GM12873 (cell line): Measurements from ENCODE around the gene DNER.

Source experiments
- TF ChIP-seq, protein P1 (sequence below): IDR thresholded peaks from 2 replicates; pipeline ENCODE4 v1.5.1; 2012; ENCODE audit warnings: low read depth, mild to moderate bottlenecking, moderate library complexity, low read length, control low read depth; ENCODE audit not compliant: insufficient read depth; ENCODE audit errors: missing control alignments

Gene DNER

DNA sequence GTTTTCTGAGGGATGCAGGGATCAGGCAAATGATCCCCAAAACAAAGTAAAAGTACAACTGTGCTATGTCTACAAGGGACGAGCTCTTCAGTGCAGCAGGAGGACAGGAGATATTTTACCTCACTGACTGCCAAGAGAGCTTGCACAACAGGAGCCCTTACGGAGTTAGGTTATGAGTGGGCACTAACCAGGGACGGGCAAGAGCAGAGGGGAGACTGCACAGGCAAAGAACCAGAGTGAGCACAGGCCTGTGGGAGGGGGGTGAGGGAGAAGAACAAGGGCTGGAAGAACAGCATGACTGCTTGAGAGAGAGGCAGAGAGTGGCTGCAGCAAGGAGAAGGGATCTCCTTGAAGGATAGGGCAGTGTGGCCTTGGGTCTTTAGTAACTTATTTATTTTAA is 342.1 kb downstream of the DNER start:
- TF ChIP-seq, protein P1, sequence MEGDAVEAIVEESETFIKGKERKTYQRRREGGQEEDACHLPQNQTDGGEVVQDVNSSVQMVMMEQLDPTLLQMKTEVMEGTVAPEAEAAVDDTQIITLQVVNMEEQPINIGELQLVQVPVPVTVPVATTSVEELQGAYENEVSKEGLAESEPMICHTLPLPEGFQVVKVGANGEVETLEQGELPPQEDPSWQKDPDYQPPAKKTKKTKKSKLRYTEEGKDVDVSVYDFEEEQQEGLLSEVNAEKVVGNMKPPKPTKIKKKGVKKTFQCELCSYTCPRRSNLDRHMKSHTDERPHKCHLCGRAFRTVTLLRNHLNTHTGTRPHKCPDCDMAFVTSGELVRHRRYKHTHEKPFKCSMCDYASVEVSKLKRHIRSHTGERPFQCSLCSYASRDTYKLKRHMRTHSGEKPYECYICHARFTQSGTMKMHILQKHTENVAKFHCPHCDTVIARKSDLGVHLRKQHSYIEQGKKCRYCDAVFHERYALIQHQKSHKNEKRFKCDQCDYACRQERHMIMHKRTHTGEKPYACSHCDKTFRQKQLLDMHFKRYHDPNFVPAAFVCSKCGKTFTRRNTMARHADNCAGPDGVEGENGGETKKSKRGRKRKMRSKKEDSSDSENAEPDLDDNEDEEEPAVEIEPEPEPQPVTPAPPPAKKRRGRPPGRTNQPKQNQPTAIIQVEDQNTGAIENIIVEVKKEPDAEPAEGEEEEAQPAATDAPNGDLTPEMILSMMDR, result no peak

DNA sequence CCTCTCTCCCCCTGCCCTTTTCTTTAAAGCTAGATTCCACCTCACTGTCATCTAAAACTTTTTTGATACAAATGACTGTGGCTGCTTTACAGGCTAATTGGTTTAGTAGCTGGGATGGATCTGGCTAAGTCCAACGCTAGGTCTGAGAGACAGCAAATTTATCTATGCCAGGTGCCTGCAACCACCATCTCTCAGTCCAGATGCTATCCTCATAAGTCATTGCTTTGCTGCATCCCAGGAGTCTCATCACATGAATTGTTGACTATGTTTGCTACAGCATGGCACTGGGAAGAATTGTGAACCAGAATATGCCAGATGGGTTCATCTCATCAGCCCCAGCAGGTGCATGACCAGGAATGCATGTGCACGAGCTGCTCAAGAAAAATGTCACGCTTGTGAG is 343.3 kb downstream of the DNER start:
- TF ChIP-seq, protein P1, result no peak

DNA sequence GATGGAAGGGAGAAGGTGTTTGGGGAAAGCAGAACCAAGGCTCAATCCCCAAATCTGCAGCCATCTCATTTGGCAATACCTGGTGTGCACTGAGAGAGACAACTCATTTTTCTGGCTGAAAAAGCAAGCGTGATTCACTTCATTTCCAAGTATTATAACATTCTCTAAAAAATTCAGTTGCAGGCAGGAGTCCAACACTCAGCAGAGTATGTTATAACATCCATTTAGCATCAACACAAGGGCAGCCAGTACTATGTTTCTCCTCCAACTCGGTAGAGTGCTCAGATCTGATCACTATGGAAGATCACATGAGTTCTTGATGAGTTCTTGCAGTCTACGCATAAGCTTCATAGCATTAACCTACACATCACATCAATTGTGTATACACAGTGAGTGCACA is 343.8 kb downstream of the DNER start:
- TF ChIP-seq, protein P1, result no peak

DNA sequence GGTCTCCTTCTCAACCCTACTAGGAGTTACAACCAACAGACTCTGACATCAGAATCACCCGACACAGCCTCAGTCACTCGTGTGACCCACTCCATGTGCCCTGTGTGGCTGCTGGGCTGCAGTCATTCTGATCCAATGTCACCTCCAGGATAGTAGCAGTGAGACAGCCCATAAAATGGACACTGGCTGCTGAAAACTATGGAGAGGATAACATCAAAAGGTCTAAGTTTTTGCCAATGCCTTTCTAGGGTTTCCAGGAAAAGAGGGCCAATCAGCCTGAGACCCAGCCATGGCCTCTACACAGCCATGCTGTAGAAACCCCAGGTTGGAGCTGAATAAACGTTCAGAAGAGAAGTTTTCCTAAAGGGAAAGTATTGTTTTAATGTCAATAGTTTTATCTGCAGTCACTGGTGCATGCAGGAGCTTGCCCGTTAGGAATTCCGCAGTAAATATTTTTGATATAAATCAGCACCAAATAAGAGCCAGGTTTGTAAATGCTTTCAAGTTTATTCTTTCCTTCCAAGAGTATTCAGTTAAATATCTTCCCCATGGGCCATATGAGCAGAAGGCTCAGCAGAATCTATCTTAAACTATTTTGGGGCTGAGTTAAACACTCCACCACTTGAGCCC is 351.1 kb downstream of the DNER start:
- TF ChIP-seq, protein P1, result no peak

DNA sequence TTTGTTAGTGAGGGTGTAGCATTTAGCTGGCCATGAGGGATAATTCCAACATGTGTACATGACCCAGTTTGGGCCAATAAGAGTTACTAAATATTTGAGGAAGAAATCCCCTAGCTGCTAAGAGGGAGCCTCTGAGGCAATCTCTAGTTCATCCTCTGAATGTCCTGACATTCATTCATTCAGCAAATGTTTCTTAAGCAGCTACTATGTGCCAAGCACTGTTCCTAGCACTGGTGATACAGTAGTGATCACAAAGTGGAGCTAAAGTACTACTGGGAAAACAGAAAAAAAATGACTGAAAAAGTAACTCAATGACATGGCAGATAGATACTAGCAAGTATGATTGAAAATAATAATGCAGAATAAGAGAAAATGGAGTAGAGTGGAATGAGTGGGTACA is 363.5 kb downstream of the DNER start:
- TF ChIP-seq, protein P1, result no peak

DNA sequence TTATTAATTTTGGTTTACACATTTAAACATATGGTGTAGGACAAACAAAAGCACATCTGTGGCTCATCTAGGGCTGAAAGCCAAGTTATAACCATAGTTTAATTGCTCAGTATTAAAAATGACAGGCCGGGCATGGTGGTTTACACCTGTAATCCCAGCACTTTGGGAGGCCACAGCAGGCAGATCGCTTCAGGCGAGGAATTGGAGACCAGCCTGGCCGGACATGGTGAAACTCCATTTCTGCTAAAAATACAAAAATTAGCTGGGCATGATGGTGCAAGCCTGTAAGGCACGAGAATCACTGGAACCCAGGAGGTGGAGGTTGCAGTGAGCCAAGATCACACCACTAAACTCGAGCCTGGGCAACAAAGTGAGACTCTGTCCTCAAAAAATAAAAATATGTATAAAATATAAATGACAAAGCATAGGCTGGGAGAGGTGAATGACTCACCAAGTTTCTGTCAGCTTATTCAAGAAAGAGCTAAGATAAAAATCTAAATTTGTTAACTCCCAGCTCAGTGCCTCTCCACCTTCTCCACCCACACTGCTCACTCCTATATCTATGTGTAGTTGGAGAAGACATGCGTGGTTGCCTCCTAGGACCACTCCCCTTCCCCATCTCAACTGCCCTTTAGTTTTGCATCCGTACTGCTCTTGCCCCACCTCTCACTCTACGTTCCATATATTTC is 364.1 kb downstream of the DNER start:
- TF ChIP-seq, protein P1, result no peak

DNA sequence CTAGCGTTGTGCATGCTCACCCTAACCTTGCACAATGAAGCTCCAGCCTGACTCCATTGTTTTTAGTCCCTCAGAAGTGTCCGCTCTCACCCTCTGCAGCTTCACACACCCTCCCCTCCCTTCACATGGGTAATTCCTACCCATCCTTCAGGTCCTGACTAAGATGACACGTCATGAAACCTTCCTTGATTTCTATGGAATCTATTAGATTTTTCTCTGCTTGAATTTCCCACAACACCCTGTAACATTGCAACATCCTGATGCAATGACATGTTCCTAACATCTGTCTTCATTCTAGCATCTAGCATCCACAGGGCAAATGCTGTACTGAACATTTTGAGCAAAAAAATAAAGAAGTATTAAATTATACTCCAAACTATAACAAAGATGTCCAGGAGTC is 366.2 kb downstream of the DNER start:
- TF ChIP-seq, protein P1, result no peak
